ENCODE results near the gene XXYLT1.

Gene XXYLT1

DNA sequence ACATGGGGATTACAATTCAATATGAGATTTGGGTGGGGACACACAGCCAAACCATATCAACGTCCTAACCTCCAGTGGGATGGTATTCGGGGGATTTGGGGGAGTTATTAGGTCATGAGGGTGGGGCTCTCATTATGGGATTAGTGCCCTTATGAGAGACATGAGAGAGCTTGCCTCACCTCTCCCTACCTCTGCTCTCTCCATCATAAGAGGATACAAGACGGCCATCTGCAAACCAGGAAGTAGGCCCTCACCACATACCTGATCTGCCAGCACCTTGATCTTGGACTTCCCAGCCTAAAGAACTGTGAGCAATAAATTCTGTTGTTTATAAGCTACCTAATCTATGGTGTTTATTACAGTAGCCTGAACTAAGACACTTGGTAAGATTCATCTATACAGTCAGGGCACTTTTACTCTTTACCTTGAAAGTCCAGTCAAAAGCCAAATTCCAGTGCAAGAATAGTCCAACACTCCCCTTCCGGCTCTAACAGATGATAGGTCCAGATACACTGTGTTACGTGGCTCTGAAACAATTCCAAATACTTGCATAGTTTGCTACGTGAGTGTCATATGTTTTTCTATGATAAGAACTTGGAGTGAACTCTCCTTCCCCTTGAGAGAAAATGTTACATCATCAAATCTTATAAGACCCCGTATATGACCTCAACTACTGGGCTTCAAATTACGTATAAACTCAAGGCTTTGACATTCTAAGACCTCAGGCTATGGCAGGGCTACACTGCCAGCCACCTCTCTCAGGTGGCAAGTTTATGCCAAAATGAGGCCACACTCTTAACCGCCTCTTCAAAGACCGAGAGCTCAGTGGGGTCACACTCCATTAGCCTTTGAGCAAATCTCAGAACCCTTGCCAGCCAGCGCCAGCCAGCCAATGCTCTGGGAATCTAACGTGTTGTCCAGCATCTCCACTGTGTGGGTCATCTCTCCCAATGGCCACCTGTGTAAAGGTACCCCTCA, 129.9 kb downstream of the XXYLT1 start:
- in situ Hi-C loops (cut with MboI; ENCODE audit: low sequenced_read_pairs): no loop called here

DNA sequence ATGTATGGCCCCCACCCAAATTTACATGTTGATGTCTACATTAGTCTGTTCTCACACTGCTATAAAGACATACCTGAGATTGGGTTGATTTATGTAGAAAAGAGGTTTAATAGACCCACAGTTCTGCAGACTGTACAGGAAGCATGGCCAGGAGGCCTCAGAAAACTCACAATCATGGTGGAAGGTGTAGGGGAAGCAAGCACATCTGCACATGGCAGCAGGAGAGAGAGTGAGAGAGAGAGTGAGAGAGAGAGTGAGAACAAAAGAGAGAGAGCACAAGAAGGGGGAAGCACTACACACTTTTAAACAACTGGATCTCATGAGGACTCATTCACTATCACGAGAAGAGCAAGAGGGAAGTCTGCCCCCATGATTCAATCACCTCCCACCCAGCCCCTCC, 130.5 kb downstream of the XXYLT1 start:
- in situ Hi-C loops (cut with MboI; ENCODE audit: low sequenced_read_pairs): no loop called here

DNA sequence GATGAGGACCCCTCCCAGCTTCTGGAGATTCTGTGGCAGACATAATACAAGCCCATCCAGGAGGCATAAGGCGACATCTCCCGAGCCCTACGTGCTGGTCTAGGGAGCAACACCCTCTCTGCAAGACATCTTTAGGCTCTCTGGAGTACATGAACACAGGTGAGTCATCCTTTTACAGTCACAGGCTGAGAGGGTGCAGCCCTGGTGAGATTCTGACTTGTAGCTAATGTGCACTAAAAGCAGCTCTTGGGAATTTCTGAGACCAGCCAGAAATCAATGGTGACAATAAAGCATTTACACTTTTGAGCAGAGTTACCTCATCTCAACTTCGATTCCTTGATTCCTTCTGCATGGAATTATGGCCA, 131.1 kb downstream of the XXYLT1 start:
- in situ Hi-C loops (cut with MboI; ENCODE audit: low sequenced_read_pairs): no loop called here

DNA sequence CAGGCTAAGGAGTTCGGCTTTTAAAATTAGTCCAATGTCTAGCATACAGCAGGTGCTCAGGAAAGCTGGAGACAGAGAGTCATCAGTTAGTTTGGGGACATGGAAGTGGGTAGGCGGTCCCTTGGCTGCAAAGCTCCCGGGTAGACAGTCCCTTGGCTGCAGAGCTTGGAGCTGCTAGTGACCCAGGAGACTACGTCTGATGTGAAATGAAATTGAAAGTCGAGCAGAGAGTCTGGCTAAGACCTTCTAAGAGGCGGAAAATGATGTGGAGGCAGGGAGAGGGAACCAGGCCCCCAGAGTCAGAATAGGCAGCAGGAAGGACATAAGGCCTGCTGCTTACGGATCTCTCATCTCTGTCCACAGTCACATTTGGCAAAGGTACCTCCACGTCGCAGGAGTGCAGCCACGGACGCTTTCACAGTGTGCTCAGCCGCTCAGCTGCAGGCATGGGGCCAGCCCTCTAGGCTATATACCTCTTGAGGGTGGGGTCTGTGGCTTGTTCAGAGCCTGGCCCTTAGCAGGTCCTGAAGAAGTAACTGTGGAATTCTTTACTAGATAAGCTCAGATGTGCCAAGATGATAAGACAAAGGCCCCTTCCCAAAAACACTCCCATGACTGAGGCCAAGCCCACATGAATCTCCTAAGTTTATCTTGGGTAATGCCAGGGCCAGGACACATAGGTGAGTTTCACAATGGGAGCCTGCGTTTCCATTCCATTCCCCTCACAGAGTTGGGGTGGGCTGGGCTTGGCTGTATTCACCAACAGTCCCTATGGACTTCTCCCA, 131.7 kb downstream of the XXYLT1 start:
- in situ Hi-C loops (cut with MboI; ENCODE audit: low sequenced_read_pairs): no loop called here

DNA sequence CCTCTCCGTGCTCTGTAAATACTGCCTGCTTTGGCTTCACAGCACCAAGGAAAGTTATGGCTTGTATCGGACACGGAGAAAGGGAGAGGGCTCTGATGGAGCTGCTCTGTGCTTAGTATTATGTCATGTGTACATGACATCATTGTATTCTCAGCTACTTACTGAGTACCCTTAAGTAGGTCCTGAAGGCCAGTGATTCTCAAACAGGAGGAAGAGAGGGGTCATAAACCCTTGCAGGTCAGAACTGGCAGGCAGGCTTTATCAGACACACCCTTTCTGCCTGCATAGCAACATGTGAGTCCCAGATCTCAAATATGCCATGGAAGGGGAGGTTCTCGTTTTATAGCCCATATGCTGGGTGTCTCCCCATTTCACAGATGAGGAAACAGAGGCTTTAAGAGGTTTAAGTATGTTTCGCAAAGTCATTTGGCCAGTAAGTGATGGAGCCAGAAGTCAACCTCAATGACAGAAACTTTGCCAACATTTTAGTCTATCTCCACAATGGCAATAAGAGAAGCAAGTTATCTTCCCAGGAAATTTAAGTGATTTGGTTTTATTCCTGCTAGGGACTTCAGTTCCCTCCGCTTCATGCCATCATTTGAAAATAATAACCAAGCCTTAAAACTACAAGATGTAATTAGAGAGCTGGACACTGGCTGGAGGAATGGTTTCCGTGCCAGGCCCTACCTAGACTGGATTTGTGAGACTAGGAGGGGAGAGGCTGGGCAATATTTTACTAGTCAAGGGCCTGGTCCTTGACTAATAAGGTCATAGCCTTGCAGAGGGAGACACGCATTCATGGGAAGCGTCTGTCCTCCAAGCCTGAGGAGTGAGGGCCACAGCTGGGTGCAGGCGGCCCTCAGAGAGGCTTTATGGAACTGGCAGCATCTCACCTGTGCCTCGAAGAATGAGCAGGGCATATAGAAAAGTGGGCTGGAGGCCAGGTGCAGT, 133.0 kb downstream of the XXYLT1 start:
- in situ Hi-C loops (cut with MboI; ENCODE audit: low sequenced_read_pairs): no loop called here

DNA sequence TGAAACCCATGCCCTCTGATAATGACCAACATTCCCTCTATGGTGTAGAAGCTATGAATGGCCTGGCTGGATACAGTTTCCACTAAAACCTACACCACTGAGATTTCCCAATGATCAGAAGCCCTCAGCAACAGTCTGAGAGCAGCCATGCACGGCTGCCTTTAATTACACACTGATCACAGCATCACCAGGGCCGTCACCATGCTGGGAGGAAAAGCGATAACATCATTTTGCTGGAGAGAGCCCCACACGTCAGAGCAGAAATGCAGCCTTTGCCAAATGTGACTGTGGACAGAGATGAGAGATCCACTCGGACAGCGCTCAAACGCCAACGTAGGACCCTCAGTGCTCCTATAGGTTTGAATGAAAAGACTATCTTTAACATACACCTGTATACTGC, 135.0 kb downstream of the XXYLT1 start:
- in situ Hi-C loops (cut with MboI; ENCODE audit: low sequenced_read_pairs): no loop called here

DNA sequence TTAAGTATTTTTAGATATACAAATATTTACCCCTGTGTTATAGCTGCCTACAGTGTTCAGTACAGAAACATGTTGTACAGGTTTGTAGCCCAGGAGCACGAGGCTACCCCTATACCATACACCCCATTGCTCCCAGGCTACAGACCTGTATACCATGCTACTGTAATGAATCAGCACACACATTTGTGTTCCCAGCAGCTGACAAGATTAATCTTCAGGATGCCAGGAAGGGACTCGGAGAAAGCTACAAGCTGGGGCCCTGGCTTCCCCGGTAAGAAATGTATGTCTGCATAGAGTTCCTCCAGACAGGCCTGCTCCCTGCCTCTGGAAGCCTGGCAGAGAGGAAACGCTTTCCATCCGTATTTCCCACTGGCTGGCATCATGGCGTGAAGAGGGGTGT, 136.5 kb downstream of the XXYLT1 start:
- in situ Hi-C loops (cut with MboI; ENCODE audit: low sequenced_read_pairs): no loop called here

DNA sequence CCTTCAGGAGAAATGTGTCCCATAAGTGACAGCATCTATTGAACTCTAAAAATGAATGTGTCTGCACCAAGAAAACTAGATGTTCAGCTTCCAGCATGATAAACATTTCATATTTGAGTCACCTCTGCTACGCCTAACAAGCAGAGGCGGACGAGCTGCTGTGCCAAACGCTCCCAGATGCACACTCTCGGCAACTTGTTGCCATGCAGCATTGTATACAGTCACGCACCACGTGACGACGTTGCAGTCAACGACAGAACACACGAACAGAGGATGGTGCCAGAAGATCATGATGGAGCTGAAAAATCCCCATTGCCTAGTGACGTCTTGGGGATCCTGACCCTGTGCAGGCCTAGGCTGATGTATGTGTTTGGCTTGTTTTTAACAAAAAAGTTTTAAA, 137.5 kb downstream of the XXYLT1 start:
- in situ Hi-C loops (cut with MboI; ENCODE audit: low sequenced_read_pairs): no loop called here

DNA sequence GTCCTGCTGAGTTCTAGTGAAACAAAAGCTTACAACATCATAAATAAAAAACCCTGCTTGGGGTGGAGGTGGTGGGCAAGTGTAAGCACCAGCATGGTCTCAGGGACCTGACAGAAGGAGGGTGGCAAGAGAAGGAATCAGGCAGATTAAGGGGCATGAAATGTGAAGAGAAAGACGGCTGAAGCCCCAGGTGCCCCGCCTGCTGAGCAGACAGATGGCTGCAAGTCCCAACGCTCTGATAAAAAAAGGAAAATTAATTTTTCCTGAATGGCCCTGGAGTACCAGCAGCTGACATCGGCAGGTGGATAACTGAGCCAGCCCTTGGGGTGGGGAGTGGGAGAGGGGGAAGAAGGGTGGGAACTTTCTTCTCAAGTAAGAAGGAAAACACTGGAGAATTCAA, 137.9 kb downstream of the XXYLT1 start:
- in situ Hi-C loops (cut with MboI; ENCODE audit: low sequenced_read_pairs): no loop called here

DNA sequence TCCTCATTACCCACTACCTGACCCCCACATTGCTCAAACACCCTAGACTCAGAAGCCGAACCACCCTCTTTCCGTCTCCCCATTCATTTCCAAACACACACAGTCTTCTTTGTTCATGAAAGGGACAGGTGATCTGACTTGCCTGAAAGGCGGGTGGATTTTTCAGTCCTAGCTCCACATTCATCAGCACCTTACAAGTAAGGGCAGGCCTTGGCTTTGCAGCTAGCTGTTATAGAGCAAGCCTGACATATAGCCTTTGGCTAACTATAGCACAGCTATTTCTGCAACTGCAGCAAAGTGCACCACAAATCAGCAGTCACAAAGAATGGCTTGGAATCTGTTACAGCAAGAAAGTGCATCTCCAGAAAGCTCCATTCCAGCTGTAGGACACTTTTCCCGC, 139.8 kb downstream of the XXYLT1 start:
- in situ Hi-C loops (cut with MboI; ENCODE audit: low sequenced_read_pairs): no loop called here

DNA sequence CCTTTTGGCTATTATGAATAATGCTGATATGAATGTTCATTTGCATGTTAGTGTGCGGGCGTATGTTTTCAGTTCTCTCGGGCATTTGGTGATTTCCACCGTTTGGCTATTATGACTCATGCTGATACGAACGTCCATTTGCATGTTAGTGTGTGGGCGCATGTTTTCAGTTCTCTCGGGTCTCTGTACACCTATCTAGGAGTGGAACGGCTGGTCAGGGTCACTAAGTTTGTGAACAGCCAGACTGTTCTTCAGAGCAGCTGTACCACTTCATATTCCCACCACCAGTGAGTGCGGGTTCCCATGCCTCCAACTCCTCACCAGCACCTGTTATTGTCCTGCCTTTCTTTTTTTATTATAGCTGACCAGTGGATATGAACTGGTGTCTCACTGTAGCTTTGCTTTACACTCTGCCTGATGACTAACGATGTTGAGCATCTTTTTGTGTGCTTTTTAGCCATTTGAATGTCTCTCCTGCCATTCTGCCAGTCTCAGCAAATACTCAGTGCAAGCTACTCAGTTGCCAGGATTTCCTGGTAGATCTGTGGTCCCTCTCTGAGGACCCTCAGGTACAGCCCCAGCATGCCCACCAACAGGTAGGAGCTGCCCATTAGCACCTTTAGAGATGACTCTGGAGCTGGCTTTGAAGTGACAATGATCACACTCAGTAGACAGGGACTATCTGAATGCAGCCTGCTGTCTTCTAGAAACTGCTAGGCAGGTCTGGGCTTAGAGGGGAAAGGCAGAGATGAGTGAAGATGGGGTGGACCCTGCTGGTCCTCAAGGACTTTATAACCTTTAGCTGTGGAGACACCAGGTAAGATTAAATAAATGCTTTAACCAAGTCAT, 141.1 kb downstream of the XXYLT1 start:
- in situ Hi-C loops (cut with MboI; ENCODE audit: low sequenced_read_pairs): no loop called here

DNA sequence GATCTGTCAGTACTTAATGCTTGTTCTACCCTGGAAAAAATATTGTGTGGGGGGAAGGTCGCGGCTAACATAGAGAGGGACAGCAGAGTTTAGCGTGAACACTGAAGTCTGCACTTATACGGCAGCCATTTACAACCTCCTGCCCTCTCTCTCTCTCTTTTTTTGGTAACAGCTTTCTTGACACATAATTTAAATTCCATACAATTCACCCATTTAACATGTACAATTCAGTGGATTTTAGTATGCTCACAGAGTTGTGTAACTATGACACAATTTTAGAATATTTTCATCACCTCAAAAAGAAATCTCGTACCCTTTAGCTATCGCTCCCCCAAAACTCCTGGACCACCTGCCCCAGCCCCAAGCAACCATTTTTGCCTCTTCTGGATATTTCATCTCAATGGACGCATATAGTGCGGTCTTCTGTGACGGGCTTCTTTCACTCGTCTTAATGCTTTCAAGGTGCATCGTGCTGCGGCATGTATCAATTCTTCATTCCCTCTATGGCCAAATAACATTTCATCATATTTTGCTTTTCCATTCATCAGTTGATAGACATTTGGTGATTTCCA, 141.8 kb downstream of the XXYLT1 start:
- in situ Hi-C loops (cut with MboI; ENCODE audit: low sequenced_read_pairs): no loop called here

DNA sequence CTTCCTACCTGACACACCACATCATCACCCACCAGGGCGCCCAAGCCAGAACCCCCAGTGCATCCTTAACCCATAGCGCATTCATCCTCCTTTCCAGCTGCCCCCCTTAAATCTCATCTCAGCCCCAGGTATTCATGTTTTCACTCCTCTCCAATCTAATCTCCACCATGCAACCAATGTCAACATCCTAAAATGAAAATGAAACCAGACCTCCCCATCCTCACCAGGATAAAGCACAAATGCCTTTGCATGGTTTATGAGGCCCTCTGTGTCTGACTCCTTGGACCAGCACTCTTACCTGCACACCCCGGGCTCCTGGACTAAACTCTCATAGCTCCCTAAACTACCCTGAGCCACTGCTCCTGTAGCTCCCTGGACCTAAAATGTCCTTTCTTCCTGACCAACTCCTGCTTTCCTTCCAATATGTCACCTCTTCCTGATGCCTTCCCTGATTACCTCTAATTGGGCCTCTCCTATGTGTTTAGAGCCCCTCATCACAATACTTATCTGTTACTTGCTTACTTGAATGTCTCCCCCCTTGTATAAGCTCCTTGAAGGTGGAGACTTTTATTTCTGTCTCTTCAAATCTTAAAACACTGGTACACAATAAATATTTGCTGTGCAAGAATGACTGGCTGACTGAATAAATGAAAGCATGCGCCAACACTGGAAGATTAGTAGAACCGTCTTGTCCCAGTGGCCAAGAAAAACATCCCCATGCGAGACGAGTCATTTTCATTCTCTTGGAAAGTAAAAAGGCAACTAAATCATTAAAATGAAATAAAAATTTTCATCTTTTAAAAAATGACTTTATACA, 142.5 kb downstream of the XXYLT1 start:
- in situ Hi-C loops (cut with MboI; ENCODE audit: low sequenced_read_pairs): no loop called here

DNA sequence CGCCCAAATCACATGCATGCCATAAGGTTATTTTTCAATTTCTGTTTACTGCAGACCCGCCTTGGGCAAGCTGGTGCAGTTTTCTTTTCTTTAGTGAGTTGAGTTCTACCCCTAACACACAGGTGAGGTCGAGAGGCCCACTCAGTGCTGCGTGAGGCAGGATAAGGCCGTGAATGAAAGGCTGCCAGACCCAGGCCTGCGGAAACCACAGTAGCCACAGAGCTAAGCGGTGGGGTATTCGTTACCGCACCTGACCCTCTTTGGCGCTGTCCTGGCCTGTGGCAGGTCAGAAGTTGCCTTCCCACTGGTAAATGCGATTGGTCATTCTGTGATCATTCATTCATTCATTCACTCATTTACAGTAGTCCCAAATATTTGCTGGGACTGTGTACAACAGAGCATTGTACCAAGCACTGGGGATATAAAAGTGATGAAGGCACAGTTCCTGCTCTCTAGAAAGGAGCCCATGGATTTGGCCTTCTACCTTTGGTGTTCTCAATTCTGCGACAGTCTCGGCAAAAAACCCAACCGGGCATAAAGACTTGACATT, 144.8 kb downstream of the XXYLT1 start:
- in situ Hi-C loops (cut with MboI; ENCODE audit: low sequenced_read_pairs): no loop called here

DNA sequence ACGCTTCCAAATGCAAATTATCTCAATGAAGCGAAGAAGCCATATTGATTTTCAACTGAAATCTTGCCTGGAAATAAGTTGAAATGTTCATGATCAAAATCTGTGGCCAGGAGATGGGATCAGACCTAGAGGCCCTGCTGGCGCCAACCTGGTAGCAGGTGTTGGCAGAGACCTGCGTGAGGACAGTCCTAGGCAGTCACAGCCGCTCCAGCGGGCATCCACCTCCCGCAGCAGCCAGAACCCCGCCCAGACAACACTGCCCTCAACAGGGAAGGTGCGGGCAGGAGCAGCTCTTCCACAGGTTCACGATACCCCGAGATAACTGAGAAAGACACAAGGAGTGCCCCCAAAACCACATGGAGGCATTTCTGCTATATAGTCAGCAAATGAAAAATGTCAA, 145.3 kb downstream of the XXYLT1 start:
- in situ Hi-C loops (cut with MboI; ENCODE audit: low sequenced_read_pairs): no loop called here

DNA sequence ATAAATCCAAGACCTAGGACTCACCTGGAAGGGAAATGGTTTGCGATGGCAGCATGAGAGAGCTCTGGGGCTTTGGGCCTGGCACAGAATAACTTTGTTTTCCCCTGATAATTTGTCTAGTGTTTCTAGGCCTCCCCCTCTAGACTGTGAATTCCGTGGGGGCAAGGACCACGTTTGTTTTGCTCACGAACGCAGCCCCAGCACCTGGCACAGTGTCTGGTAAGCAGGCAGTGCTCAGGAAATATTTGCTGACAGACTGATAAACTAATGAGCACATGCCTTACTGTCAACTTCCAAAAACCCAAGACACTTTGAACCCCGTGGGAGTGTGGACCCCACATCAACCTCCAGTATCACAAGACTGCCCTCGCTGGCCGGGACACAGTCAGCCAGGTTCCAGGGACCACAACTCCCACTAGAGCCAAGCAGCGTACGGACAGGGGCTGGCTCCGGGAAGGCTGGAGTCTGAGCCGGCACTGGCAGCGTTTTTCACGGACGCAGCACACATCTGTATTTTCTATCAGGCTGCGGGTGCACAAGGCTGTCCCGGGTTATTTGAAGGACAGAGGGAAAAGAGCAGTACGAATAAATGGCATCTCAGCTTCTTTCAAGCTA, 146.5 kb downstream of the XXYLT1 start:
- in situ Hi-C loops (cut with MboI; ENCODE audit: low sequenced_read_pairs): no loop called here

DNA sequence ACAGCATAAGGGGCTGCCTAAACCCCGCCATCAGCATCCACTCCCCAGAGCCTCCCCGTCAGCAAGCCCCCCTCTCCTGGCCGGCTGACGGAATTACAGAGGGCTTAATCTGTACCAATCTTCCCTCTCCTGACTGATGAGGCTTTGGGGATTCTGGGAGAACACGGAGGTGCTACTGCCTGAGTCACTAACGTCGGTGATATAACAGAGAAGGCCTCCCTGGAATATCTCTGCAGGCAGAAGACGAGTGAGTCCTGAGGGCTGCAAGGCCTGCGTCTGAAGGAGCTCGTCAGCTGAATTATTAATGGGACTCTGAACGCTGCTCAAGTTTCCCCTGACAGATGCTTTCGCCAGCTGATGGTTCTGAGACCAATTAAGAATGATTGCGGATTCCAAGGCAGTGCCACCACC, 147.7 kb downstream of the XXYLT1 start:
- in situ Hi-C loops (cut with MboI; ENCODE audit: low sequenced_read_pairs): no loop called here

DNA sequence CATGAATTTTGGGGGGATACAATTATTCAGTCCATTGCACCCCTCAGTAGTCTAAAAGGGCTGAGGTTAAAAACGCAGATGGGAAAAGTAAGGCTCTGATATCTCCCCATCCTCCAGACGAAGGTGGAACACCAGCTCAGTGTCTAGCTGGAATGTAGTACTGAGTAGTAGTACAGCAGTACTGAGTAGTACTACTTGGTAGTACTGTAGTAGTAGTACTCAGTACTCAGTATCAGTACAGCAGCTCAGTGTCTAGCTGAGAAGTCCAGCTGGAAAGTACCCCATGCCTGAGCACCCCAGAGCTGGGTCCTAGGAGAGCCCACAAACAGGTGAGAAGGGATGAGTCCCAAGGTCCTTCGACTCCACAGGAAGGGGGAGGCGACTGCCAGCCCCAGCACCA, 148.7 kb downstream of the XXYLT1 start:
- in situ Hi-C loops (cut with MboI; ENCODE audit: low sequenced_read_pairs): no loop called here

All from HL-60/S4 treated with phorbol 12-myristate 13-acetate at 8.2 ng/mL for 4 days and 3 days (cell line).